Fibroblast of mammary gland (primary cell): ENCODE measurements around the gene KIF25.
A peak's percentile ranks its signal among the peaks of the same experiment; 100 is the strongest.

Source experiments
- DNase-seq: peaks from one replicate; pipeline ENCODE4 v3.0.0-alpha.2; 2010; ENCODE audit warnings: low read depth
- H3K4me3 ChIP-seq: 2 replicates; pipeline ENCODE4 v1.5.1; 2011; ENCODE audit warnings: low read depth, mild to moderate bottlenecking, low read length, moderate library complexity; ENCODE audit not compliant: control insufficient read depth
- TF ChIP-seq, protein P1 (sequence below): conservative IDR thresholded peaks from 2 replicates; pipeline ENCODE4 v1.5.1; 2011; ENCODE audit warnings: low read depth, low read length, inconsistent platforms; ENCODE audit not compliant: control insufficient read depth, insufficient read depth

Gene KIF25

DNA sequence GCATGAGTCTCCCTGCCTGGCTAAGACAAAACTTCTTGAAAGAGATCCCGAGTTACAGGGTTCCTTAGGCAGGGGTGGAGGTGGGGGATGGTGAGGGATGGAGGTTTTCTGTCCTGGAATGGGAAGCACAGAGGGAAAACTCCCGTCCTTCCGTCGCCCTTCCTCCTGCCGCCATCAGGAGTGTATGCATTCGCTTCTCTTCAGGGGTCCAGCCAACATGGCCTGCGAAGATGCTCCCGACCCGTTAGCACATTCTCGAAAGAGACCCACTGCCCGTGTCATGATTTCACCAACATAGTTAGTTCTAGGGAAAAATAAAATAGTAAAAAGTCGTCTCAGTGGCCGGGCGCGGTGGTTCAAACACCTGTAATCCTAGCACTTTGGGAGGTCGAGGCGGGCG is 37.1 kb downstream of the KIF25 start:
- TF ChIP-seq, protein P1, sequence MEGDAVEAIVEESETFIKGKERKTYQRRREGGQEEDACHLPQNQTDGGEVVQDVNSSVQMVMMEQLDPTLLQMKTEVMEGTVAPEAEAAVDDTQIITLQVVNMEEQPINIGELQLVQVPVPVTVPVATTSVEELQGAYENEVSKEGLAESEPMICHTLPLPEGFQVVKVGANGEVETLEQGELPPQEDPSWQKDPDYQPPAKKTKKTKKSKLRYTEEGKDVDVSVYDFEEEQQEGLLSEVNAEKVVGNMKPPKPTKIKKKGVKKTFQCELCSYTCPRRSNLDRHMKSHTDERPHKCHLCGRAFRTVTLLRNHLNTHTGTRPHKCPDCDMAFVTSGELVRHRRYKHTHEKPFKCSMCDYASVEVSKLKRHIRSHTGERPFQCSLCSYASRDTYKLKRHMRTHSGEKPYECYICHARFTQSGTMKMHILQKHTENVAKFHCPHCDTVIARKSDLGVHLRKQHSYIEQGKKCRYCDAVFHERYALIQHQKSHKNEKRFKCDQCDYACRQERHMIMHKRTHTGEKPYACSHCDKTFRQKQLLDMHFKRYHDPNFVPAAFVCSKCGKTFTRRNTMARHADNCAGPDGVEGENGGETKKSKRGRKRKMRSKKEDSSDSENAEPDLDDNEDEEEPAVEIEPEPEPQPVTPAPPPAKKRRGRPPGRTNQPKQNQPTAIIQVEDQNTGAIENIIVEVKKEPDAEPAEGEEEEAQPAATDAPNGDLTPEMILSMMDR = no peak
- DNase-seq = no peak

DNA sequence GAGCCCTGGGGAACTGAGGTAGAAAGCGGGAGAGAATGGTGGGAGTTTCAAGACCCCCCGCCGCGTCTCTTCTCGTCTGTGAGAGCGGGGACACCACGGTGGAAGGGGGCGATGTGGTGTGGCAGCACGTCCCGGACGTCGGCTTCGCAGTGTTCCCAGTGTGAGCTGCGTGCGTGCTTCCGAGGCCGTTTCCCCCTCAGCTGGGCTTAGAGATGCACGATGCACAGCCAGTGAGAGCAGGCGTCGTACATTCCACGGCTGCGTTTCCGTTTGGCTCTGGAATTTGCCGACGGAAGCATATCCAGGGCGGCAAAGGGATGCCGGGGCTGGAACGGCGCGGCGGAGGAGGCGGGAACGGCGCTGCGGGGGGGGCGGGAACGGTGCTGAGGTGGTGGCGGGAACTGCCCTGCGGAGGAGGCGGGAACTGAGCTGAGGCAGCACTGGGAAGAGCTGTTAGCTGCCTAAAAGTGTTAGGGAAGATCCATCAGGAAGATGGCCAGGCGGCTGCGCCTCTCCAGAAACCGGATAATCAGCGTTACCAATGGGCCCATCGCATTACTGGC is 37.7 kb downstream of the KIF25 start:
- H3K4me3 ChIP-seq = peak overlapping the region; percentile 52
- DNase-seq = peak; percentile 53
- TF ChIP-seq, protein P1 = no peak

More for the DNA sequence above, 37.1 kb downstream of the KIF25 start:
- H3K4me3 ChIP-seq = no peak overlapping the region

DNA sequence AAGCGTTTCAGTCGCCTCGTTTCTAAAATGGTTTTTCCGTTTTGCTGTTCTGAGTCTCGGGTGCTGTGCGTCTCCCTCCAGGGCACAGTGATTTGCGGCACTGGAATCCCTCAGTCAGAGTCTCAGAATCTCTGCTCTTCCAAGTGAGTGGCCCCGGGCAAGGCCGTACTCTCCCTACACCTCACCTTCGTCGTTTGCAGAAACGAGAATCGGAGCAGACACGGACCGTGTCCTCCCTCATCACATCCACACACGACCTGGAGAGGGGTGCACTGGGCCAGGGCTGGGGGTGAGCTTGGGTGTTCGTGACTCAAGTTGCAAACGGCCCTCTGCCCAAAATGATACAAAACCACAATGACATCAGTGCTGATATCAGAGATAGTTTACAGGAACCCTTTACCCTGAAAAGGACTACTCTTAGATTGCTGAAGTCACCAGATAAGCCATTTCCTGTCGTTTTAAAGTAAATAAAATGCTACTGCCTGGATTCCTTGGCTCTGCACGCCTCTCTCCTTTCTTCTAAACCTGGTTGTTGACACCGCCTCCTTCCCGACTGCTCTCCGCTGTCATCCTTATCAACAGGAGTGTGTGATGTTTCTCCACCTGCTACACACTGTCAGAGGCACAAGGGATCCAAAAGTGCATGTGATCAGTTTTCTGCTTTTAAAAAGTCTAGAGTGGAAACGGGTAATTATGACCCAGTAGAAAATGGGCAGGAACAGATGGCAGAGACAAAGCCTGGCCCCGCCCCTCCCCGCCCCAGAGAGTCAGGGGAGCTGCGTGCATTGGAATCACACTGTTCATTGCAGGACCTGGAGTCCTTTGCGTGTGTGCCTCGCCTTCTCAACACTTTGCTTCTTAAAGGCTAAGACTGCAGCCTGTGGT is 38.4 kb downstream of the KIF25 start:
- TF ChIP-seq, protein P1 = no peak
- peak overlapping the region; percentile 52 for H3K4me3 ChIP-seq
- peak; percentile 25 for DNase-seq

DNA sequence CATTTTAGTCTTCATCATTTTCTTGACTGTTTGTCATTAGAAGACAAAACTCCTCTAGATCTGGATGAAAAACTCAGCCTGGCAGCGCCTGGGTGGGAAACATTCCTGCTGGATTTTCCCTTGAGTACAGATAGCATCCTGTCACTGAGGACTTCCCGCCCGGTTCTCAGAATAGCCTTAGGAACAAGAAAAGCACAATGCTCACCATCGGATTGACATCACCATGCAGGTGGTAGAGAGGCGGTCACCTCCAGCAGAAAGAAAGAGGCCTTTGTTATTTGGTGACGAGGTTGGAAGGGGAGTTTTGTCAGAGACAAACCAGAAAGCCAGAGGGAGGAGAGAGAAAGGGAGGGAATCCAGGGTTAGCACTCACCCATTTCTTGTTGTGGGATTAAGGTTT is 39.8 kb downstream of the KIF25 start:
- no peak for DNase-seq
- TF ChIP-seq, protein P1 = no peak
- H3K4me3 ChIP-seq = no peak overlapping the region

DNA sequence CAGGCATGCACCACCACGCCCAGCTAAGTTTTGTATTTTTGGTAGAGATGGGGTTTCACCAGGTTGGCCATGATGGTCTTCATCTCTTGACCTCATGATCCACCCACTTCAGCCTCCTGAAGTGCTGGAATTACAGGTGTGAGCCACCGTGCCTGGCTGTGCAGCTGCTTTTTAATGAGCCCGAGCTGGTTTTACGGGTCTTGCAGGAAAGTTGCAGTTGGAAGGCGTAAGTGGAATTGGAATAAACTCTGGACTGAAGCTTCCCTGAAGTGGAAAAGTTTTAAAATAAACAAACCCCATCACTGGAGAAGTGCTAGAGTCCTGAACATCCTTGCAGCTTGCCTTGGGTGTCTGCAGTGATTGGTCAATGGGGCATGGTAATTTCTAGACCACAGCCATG is 40.4 kb downstream of the KIF25 start:
- H3K4me3 ChIP-seq = no peak overlapping the region
- TF ChIP-seq, protein P1 = no peak
- DNase-seq = no peak

DNA sequence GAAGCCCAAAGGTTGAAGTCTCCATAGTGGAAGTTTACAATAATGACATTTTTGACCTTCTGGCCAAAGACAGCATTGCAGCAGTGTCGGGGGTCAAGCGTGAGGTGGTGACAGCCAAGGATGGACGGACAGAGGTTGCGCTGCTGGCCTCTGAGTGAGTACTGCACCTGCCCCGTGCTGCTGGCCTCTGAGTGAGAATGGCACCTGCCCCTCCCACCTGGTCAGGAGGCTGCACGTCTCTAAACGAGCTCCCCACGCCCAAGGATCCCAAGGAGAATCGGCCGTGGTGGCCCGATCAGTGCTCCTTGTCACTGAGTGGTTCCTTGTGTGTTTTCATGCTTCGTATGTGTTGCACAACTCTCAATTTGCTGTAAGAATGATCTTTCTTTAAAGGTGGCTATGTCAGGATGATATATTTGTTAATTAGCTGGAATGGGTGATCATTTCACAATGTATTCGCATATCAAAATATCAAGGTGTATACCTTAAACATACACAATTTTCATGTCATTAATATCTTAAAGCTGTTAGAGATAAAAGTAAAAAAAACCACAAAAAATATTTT is 41.2 kb downstream of the KIF25 start:
- TF ChIP-seq, protein P1 = no peak
- H3K4me3 ChIP-seq = no peak overlapping the region
- DNase-seq = no peak
